GM19099 (cell line): Measurements from ENCODE around the gene NDUFA8.

ENCODE experiments used
- POLR2A ChIP-seq: IDR thresholded peaks from 3 replicates; pipeline ENCODE4 v1.6.1; 2011; ENCODE audit warnings: low read depth; ENCODE audit not compliant: insufficient read length; ENCODE audit errors: extremely low read depth

Gene NDUFA8

DNA sequence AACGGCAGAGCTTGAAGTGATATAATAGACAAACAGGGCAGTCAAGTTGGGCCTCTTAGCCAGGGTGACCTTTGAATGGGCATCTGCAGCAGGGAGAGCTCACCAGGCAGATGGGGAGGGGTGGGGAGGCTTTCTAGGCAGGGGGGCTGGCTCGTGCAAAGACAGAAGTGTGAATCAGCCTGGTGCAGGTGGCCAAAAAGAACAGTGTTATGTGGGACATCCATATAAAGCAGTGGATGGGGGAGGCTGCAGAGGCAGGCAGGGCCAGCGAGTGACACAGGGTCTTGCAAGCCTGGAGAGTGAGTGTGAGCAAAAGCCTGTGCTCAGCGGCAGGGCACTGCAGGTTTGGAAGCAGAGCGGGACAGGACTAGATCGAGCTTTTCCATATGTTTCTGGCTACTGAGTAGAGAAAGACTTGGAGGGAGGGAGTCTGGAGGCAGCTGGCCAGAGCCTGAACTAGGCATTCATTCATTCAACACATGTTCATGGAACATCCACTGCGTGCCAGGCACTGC is 52.2 kb downstream of the NDUFA8 start:
- TF ChIP-seq POLR2A, result no peak

DNA sequence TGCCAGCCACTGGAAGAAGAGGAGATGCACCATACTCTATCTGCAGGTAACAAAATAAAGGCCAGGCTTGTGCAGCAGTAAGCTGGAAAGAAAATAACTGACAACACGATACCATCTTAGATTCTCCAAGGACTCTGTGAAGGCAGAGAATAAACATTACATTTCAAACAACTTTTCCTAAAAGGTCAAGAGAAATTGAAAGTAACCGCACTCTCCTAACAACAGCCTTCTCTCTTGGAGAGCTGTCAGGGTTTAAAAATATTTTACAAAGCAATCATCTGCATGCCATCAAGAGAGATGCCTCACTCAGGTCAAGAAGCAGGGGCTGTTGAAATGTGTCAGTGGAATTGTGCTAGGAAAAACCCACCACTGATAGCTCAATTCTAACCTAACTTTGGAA is 53.0 kb downstream of the NDUFA8 start:
- TF ChIP-seq POLR2A, result no peak

DNA sequence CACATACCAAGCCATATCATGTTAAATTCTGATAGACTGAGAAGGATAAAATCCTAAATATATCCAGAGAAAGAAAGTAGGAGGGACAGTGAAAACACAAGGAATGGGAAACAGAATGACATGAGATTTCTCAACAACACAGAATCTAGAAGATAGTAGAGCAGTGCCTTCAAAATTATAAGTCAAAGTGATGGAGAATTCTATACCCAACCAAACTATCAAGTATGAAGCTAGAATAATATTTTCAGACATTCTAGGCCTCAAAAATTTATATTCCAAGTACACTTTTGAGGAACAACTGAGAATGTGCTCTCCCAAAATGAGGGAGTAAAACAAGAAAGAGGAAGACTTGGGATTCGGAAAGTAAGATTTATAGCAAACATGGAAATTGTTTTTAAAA is 55.6 kb downstream of the NDUFA8 start:
- TF ChIP-seq POLR2A, result no peak

DNA sequence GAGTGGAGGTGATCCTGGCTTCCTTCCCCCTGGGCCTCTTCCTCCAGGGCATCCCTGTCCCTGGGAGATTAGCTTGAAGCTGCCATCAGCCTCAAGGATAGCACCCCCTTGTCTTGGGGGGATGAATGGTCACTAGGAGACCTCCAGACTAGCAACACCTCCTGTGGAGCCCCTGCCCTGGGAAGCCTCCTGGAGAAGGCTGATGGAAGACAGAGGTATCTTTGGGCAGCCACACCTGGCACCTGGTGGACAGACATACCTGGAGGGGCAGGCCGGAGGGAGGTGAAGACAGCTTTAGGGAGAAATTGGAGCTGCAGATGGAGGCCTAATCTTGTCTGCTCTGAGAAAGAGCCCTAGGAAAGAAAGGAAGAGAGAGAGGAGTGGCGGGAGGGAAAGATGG is 57.4 kb downstream of the NDUFA8 start:
- TF ChIP-seq POLR2A, result no peak

DNA sequence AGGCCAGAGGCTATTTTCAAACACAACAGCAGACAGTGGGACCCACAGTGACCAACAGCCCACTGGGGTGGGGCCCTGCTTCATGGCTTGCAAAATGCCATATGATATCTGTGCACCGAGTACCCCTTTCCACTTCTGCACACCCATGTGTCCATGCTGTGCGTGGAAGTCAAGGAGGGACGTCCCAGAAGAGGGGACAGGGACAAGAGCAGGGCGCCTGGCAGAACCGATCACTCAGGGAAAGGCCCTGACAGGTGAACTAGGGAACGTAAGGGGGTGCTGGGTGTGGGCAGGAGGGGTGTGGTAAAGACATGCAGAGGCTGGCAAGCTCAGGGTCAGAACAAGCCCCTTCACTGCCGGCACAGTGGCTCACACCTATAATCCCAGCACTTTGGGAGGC is 58.8 kb downstream of the NDUFA8 start:
- no peak for TF ChIP-seq POLR2A

DNA sequence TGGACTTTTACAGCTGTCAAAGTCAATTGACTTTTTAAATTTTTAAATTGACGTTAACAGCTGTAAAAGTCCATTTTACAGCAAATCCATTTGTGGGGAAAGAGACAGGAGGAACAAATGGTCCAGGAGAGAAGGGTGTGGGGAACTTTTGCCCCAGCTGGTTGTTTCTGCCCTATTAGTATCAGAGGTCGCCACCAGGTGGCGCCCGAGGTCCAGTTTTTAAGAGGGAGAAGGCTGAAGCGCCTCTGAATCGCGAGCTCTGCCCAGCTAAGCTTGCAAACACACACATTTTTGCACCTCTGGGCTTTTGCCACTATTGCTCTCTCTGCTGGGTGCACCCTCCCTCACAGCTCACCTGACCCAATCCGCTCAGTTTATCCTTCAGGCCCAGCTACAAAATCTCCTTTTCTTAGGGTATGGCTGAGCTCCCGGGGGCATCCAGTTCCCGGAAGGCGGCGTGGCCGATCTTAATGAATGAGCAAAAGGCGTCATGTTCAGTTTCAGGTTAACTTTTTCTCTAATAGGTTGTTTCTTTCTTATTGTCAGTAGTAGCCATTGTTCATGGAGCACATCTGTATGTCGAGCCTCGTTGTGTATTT is 60.2 kb downstream of the NDUFA8 start:
- TF ChIP-seq POLR2A, result no peak

DNA sequence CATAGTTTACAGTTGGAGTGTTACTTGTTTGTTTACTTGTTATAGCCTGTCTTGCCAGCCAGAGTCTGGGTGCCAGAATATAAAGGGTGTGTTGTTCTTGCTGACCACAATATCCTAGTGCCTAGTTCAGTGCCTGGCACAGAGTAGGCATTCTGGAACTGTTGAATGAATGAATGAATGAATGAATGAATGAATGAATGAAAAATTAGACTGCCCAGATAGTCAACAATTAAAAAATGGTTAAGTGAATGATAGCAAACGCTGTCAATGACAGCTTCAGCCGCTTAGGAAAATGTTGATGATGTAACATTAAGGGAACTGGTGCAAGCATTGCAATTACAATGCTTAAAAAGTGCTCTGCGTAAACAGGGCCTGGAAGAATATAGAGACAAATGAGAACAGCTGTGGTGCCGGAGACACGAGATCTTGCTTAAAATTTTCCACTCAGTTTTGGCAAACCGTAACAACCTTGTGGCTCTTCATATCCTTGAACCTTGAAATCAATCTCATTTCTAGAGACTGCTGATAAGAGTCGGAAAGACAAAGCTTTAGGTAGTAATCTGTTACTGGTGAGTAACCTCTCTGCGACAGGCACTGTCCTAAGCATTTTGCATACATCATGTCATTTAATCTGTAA is 61.8 kb downstream of the NDUFA8 start:
- no peak for TF ChIP-seq POLR2A

DNA sequence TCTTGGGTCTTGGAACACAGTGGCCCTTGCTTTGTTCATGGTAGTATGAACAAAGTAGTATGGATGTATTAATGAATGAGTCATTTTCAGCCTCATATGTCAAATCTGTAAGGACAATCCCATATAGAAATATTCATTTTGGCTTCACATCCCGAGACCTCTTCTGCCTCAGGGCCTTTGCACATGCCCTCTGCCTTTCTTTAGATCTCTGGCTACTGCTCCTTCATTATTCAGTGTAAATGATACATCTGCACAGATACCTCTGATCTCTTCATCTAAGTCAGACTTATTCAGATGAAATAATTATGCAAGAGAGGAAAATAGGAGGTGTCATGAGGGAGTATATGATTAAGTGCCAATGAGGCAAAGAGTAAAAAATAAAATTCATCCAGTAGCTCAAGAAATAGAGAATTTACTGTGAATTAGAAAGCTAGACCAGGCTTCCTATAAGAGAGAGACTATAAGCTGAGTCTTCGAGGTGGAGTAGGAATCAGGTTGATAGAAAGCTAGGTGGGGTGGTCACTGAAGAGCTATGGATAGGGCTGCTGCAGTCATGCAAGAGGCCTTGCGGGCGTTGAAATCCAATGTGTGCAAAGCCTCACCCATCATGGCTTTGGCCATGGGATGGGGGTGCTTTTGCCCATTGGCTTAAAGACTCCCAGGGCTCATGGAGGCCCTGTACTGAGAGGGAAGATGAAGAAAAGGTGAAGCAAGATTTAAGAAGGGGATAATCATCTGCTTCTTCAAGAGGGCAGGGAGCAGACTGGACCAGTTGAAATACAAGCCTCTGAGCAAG is 62.8 kb downstream of the NDUFA8 start:
- TF ChIP-seq POLR2A, result no peak

DNA sequence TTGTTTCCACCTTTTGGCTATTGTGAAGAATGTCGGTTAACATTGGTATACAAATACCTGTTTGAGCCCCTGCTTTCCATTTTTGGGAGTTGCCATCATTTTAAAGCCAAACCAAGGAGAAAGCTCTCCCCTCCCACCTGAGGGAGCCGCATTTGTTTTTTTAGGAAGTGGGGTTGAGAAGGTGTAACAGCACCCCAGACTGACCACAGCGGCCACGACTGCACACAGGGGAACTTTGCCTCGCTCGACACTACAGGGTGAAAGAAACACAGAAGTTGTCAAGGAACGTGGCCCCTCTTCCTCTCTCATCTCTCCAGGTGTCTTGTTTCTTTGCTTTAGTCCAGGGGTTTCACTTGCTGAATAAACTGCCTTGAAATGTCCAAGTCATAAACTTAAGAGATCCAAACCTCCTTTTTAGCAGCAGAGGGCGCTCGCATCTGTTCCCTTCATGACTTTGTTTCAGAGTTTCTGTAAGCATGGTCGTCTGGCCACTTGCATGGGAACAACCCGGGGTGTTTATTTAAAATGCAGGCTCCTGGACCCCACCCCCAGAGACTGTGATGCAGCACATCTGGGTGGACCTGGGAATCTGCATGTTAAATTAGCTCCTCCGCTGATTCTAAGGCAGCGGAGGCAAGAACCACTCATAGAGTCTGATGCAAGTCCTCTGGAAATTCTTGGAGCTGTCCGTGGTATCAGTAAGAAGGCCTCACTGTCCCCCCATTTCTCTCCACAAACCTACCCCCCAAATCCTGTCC is 64.4 kb downstream of the NDUFA8 start:
- TF ChIP-seq POLR2A, result no peak
